Endothelial cell of umbilical vein (primary cell): ENCODE measurements around the gene SUV39H2.

Experiments
- CTCF ChIP-seq, 2 donors: IDR thresholded peaks; 1 replicate in 1 of 2; 2 replicates in 1 of 2; pipeline ENCODE4 v1.5.1; 2011; ENCODE audit warnings: low read length in 2 of 2, mild to moderate bottlenecking in 2 of 2, moderate library complexity in 2 of 2, control low read depth in 1 of 2, inconsistent platforms in 1 of 2, low read depth in 1 of 2; ENCODE audit not compliant: insufficient read depth in 1 of 2; ENCODE audit errors: extremely low read depth in 1 of 2
- EZH2 ChIP-seq: IDR thresholded peaks from 2 replicates; pipeline ENCODE4 v1.6.1; 2012; ENCODE audit warnings: borderline replicate concordance, low read depth, mild to moderate bottlenecking, moderate library complexity, low read length, inconsistent platforms; ENCODE audit not compliant: severe bottlenecking
- FOS ChIP-seq: IDR thresholded peaks from 2 replicates; pipeline ENCODE4 v1.6.1; 2011; ENCODE audit warnings: mild to moderate bottlenecking, low read length, moderate library complexity, borderline replicate concordance; ENCODE audit not compliant: insufficient read depth
- MYC ChIP-seq: IDR thresholded peaks from one replicate; pipeline ENCODE4 v1.6.1; 2011; ENCODE audit warnings: mild to moderate bottlenecking, low read depth, low read length
- POLR2A ChIP-seq: IDR thresholded peaks from 2 replicates; pipeline ENCODE4 v1.6.1; 2012; ENCODE audit warnings: low read depth, mild to moderate bottlenecking, control low read depth, low read length
- POLR2AphosphoS5 ChIP-seq: IDR thresholded peaks from 2 replicates; pipeline ENCODE4 v1.6.1; 2012; ENCODE audit warnings: low read depth, mild to moderate bottlenecking, control low read depth, low read length, moderate library complexity; ENCODE audit not compliant: insufficient read depth
- TF ChIP-seq, protein P1 (sequence below): IDR thresholded peaks from 2 replicates; pipeline ENCODE4 v1.6.1; 2011; ENCODE audit not compliant: insufficient read depth, insufficient read length

DNA sequence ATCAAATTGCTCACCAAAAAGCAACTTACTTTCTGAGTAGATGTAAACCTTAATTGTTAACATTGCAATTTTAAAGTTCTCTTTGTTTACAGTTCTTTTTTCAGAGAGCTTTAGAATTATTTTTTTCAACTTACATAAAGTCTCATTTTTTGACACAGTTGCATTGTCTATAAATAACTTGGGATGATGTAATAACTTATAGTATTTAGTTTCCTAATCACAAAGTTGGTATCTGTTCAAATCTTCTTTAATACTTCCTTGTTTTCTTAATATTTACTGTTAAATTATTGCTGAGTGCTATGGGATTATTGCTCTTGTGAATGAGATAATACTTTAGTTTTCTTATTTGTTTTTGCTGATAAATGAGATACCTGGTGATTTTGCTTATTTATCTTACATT, 18.9 kb upstream of the SUV39H2 start:
- no peak for TF ChIP-seq CTCF (IDR thresholded peaks at IDR 0.05; ENCODE audit: extremely low read depth in 1 of 2, insufficient read depth in 1 of 2, low read depth in 1 of 2, low read length in 2 of 2)
- no peak for TF ChIP-seq POLR2AphosphoS5
- TF ChIP-seq MYC = no peak
- no peak for TF ChIP-seq EZH2
- TF ChIP-seq POLR2A = no peak
- no peak for TF ChIP-seq FOS
- TF ChIP-seq, protein P1, sequence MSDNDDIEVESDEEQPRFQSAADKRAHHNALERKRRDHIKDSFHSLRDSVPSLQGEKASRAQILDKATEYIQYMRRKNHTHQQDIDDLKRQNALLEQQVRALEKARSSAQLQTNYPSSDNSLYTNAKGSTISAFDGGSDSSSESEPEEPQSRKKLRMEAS = no peak
